NCI-H1105 (cell line): ENCODE data around the gene PLGRKT.
"Not testable (repeated sequence)": the region's sequence is repeated elsewhere in the genome, so short reads cannot be mapped to it uniquely, and the experiment has no call there.

Experiments used
- DNase-seq: peaks from one replicate; lab custom pipeline; 2025; lab: John Stamatoyannopoulos, UW

PLGRKT gene

GRCh38 chr9:5450359-5451091 is 12.8 kb upstream of the PLGRKT start, which contains the start of gene CD274:
Gene CD274, plus strand, starts transcription at chr9:5450542. Its CDS starts 5,572 bp downstream, at chr9:5456114.
- DNase-seq = peak; percentile 83

- DNase-seq = no peak
Observed at GRCh38 chr9:5449521-5450358, 12.0 kb upstream of the PLGRKT start.

DNA sequence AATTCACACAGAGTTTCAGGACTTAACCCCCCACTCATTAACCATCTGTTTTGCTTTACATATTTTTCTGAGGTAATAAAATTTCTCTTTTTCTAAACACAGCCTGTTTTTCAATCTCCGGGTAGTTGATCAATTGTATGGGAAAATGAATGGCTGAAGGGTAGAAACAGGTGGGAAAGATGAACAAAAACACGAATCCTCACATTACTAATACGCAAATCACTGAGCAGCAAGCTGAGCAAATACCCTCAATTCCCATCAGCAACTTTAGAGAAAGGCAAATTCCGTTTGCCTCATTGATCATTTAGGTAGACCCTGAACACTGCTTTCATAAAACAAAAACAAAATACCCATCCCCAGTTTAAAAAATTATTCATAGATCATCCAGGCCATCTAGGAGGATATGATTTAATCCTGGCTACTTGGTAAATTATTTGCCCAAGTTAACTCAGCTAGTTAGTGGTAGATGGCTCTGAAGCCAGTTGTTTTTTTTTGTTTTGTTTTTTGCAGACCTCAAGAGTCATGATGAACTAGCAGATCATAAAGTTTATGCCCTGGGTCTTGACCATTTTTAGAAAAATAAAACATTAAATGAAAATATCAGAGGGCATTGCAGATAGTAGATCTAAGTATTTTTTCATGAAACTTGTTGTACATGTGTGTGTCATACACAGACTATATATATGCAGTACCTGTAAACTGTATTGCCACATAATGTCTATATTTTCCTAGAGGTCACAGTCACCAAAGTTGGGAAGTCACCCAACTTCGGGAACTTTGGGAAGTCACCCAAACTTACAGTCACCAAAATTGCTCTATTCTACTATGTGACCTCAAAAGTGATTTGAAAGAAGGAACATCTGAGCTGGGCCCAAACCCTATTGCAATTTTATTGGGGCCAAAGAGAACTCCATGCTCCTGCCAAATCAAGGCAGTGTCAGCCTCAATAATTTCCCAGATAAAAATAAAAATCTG is 11.0 kb upstream of the PLGRKT start:
- no peak for DNase-seq

- DNase-seq = no peak
Observed at GRCh38 chr9:5448016-5448415, 10.3 kb upstream of the PLGRKT start.

DNA sequence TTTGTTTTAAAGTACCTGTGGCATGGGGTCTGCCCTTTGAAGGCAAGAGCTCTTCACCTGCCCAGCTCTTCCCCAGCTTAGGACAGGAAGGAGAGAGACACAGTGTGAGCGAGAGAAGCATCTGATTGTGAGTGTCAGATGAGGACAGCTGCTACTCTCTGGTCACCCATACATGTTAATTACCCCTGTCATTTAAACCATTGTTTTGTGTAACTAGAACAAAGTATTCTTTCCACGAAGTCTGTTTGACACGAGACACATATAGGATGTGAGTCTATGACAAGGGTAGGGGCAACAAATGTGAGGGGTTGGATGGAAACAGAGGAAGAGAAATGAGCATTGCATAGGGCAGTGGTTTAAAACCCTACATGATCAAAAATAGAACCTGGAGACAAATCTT is 9.6 kb upstream of the PLGRKT start:
- no peak for DNase-seq

DNA sequence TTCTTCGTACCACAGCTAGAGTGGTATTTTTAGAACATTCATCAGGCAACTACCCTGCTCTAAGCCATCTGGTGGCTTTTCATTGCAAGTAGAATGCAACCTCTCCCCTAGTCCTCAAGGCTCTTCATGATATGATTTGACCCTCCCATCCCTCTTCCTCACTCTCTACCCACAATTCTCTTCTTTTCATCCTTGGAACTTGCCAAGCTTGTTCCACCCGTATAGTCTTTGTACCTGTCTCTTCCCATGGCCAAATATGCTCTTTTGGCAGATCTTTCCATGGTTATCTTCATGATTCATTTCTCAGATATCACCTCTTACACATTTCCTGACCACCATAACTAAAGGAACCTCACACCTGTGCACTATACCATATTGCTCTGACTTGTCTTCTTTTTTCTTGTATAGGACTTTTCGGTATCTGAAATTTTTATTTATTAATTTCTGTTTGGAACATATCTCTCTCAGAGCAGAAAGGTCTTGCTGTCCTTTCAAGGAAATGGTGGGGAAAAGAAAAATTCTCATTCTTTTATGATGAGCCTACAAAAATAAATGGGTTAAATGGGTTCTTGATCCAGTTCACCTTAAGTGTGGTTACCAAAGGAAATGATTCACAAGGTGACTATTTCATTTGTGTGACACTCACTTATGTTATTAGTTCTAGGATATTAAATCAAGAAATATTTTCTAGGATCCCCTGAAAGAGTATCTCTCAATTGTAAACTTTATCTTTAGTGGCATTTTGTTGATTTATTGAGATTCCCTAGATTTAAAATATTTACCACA is 8.9 kb upstream of the PLGRKT start:
- no peak for DNase-seq

GRCh38 chr9:5445886-5446285 is 8.2 kb upstream of the PLGRKT start:
- DNase-seq = no peak

GRCh38 chr9:5445096-5445495 is 7.4 kb upstream of the PLGRKT start:
- DNase-seq = not testable (repeated sequence)

DNA sequence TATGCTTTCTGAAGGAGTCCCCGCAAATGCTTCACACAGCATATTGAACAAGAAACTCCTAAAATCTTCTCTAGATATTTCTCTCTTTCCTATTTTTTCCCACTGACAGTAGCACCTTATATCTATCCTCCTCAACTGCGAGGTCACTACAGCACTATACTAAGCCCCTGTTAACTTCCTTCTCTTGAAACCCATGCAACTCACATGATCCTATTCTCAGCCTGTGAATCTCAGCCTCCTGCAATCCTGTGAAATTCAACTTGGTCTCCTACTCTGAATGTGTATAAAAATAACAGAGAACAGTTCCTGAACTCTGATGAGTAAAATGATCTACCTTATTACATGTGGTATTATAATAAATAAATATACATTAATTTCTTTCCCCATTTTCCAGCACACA is 6.1 kb upstream of the PLGRKT start:
- DNase-seq = no peak

DNA sequence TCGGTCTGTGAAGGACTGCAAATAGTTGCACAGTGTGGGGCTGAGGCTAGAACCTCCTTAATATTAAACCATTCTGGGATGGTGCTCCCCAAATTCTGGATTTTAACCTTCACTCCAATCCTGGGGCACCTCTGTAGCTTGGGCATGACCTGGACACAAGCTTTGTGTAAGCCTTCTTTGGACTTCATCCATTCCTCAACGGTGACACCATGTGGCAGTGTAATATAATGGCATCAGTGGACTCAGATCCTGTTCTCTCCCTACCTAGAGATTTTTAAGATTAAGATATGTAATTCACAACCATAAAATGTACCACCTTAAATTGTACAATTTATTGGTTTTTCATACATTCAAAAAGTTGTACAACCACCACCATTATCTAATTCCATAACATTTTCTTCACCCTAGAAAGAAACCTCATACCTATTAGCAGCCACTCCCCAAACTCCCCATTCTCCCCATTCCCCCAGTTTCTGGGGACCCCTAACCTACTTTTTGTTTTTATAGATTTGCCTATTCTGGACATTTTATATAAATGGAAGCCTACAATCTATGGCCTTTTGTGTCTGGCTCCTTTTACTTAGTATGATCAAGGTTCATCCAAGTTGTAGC is 4.8 kb upstream of the PLGRKT start:
- DNase-seq = peak; percentile 10

DNA sequence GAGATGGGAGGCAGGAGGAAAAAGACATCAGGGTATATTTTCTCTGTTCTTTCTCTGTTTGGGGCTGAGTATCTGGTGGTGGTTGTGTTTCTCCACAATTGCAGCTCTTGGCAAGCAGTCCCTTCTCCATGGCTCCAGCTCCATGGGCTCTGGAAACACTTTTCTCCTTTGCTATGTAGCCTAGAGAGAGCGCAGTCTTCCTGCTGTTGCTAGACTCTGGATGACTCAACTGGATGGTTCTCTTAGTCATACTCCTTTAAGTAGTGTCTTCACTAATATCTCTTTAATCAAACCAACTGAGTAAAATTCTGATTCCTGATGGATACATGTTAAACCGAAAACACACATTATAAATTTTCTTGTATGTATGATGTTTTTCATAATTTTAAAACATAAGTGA is 3.3 kb upstream of the PLGRKT start:
- DNase-seq = no peak

DNA sequence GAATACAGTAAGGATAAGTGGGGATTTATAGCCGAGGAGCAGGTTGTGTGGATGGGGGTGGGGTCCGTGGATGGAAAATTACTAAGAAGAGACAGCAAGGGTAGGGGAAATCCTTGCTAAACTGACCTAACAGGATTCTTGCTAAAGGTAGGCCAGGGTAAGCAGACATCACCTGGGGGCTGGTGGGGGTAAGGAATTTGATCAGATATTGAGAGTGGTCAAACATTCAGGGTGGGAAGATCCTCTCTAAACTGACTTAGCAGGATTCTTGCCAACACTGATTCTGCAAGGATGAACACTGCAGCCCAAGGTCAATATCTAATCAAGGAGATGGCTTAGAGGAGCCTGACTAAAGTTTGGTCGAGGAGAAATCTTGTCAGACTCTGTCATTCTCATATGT is 2.7 kb upstream of the PLGRKT start:
- no peak for DNase-seq

GRCh38 chr9:5438301-5439162 is 807 bp upstream of the PLGRKT start:
- DNase-seq = no peak

GRCh38 chr9:5436441-5436840 is 1.3 kb downstream of the PLGRKT start:
- DNase-seq = no peak

DNA sequence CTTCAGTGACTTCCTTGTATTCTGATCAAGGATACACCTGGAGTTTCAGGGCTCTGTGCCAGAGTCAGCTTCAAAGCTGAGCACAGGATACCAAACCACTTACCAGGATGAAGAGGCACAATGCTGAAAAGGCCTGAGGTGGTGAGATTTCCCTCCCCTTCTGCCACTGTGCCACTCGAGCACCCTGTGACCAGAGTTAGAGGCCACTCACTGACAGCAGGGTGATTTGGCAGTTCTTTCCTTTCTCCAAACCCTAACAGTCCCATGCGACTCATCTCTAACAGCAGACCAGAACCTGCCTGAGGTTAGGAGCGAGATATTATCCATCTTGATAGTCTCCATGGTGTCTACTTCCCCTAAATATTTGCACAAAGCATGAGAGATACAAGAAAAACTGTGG is 1.8 kb downstream of the PLGRKT start:
- no peak for DNase-seq

DNA sequence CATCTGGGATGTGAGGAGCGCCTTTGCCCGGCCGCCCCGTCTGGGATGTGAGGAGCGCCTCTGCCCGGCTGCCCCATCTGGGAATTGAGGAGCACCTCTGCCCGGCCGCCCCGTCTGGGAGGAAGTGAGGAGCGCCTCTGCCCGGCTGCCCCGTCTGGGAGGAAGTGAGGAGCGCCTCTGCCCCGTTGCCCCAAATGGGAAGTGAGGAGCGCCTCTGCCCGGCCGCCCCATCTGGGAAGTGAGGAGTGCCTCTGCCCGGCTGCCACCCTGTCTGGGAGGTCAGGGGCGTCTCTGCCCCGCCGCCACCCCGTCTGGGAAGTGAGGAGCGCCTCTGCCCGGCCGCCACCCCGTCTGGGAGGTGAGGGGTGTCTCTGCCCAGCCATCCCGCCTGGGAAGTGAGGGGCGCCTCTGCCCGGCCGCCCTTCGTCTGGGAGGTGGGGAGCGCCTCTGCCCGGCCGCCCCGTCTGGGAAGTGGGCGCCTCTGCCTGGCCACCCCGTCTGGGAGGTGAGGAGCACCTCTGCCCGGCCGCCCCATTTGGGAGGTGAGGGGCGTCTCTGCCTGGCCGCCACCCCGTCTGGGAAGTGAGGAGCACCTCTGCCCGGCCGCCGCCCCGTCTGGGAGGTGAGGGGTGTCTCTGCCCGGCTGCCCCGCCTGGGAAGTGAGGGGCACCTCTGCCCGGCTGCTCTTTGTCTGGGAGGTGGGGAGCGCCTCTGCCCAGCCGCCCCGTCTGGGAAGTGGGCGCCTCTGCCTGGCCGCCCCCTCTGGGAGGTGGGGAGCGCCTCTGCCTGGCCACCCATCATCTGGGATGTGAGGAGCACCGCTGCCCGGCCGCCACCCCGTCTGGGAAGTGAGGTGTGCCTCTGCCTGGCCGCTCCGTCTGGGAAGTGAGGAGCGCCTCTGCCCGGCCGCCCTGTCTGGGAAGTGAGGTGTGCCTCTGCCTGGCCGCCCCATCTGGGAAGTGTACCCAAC is 3.6 kb downstream of the PLGRKT start:
- not testable (repeated sequence) for DNase-seq

DNA sequence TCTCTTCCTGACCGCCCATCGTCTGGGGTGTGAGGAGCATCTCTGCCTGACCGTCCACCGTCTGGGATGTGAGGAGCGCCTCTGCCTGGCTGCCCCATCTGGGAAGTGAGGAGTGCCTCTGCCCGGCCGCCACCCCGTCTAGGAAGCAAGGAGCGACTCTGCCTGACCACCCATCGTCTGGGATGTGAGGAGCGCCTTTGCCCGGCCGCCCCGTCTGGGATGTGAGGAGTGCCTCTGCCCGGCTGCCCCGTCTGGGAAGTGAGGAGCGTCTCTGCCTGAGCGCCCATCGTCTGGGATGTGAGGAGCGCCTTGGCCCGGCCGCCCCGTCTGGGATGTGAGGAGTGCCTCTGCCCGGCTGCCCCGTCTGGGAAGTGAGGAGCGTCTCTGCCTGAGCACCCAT is 4.4 kb downstream of the PLGRKT start:
- not testable (repeated sequence) for DNase-seq

DNA sequence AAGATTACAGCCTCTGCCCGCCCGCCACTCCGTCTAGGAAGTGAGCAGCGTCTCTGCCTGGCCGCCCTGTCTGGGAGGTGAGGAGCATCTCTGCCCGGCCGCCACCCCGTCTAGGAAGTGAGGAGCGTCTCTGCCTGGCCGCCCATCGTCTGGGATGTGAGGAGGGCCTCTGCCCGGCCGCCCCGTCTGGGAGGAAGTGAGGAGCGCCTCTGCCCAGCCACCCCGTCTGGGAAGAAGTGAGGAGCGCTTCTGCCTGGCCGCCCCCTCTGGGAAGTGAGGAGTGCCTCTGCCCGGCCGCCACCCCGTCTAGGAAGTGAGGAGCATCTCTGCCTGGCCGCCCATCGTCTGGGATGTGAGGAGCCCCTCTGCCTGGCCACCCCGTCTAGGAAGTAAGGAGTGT is 4.8 kb downstream of the PLGRKT start:
- DNase-seq = not testable (repeated sequence)

- no peak for DNase-seq
Observed at GRCh38 chr9:5430912-5431311, 6.8 kb downstream of the PLGRKT start.
